Left hindlimb (tissue), 1 donor: ENCODE results near the gene PRMT5.

Source experiments
- DNase-seq: peaks from one replicate; pipeline ENCODE4 v3.0.0-alpha.2; 2018

Gene PRMT5

DNA sequence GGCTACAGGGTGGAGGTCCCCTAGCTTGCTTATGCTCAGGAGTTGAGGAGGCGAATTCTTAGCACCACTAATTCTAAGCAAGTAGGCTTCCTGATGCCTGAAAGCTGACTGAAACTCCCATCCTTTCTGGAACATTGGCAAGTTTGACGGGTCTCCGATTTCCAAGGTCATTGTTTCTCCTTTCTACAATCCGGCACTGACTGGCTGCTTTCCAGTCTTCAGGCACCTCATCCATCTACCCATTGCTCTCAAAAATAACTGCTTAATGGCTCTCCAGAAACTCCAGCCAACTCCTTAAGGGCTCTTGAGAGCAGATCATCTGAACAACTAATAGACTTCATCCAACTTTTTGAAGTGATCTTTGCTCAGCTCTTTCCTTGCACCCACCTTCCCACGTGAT is 32.8 kb downstream of the PRMT5 start:
- DNase-seq, result no peak

DNA sequence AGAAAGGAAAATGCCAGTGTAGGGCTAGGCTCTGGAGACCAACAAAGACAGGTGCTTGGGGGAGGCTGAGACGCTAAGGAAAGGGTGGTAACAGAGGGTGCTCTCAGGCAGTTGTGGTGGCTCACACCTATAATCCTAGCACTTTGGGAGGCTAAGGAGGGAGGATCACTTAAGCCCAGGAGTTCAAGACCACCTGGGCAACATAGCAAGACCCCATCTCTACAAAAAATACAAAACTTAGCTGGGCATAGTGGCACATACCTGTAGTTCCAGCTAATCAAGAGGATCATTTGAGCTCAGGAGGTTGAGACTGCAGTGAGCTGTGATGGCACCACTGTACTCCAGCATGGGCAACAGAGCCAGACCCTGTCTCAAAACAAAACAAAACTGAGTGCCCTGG is 33.8 kb downstream of the PRMT5 start:
- no peak for DNase-seq

DNA sequence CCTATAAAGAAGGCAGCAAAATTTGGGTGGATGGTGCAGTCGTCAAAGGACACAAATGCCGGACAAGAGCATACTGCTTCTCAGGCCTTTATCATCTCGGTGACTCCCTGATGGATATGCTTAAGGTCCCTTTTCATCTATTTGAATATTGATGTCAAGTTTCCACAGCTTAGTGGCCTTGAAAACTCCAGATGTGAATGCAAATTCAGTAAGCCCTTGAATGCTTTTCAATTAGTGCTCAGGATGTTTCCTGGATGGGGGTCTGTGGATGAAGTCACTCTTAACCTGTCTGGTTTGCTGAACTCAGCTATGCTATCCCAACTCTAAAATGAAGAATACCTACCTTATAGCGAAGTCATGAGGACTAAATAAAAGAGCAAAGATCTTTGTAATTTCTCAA is 35.5 kb downstream of the PRMT5 start:
- no peak for DNase-seq

DNA sequence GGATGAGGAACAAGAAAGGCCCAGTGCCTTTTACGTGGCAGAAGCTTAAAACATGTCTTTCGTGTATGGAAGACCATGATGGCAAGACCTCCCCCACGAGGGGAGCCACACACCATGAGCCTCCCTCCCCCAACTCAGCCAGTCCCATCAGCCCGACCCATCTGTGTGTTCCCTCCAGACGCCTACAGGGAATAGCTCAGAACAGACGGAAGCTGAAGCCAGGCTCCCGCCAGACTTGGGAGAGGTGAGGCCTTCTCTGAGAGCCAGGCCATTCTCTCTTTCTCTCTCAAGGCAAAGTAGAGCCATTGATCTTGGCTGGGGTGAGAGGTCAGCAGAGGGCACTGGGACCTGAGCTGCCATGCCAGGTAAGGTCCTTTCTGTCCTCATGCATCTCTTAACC is 36.7 kb downstream of the PRMT5 start:
- no peak for DNase-seq

DNA sequence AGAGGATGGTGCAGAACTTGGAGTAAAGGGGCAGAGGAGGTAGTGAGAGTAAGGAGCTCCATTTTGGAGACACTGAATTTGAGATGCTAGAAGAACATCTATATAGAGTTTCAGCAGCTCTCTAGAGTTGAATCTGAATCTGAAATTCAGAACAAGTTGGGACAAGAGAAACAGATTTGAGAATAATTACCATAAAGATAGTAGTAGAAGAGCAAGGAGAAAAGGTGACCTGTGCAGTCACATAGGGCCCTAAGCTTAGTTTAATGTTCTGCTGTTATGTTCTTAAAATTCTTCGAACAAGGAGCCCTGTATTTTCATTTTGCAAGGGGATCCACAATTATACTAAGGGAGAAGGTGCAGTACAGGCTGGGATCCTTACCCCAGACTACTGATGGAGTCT is 38.8 kb downstream of the PRMT5 start:
- DNase-seq, result no peak

DNA sequence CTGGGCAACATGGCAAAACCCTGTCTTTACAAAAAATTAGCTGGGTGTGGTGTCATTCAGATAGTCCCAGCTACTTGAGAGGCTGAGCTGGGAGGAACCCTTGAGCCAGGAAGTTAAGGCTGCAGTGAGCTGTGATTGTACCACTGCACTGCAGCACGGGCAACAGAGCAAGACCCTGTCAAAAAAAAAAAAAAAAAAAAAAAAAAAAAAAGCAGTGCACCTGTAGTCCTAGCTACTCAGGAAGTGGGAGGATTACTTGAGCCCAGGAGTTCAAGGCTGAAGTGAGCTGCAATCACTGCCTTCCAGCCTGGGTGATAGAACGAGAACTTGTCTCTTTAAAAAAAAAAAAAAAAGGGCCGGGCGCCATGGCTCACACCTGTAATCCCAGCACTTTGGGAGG is 40.5 kb downstream of the PRMT5 start:
- DNase-seq, result no peak

DNA sequence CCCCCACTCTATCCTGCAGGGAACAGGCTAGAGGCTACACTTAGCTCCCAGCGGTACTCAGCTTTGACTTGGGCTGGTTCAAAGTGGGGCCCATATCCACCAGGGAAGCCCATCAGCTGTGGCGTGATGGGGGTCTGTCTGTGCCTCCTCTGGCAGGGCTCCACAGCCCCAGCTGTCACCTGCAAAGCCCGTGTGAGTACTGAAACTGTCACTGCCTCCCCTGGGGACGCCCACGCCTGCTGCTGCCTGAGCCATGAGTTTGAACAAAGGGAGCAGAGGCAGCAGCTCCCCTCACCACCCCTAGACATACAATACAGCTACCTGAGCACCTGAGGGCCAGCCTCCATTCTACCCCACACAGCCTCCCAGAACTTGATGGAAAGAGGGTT is 41.2 kb downstream of the PRMT5 start:
- no peak for DNase-seq

DNA sequence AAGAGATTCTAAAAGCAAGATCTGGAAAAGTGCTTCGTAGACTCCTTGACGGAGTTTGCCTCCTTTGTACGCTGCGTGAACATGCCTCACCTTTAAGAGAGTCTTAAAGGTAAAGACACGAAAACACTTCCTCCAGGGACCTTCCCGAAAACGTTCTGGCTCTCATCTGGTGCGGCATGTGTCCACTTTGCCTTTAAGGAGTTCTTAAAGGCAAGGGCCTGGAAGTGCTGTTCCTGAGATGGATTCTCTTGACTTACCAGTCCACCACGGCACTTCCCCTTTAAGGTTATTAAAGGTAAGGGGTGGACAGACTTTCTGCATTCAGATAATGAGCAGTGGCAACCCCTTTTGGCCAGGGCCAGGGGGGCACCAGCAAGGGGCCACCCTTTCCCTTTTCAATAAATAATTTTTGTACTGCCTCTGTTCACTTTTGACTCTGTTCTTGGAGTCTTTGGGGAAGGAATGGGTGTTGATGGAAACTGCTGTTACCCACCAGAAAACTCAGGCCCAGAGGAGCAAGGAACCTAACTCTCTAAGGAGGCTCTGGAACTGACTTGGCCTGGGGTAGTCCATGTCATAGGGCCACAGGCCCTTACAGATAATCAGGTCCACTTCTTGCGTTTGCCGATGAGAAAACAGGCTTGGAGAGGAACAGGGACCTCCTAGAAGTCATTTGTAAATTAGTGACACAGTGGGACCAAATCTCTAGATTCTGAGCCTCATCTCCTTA is 41.8 kb downstream of the PRMT5 start:
- DNase-seq, result peak; percentile 68

DNA sequence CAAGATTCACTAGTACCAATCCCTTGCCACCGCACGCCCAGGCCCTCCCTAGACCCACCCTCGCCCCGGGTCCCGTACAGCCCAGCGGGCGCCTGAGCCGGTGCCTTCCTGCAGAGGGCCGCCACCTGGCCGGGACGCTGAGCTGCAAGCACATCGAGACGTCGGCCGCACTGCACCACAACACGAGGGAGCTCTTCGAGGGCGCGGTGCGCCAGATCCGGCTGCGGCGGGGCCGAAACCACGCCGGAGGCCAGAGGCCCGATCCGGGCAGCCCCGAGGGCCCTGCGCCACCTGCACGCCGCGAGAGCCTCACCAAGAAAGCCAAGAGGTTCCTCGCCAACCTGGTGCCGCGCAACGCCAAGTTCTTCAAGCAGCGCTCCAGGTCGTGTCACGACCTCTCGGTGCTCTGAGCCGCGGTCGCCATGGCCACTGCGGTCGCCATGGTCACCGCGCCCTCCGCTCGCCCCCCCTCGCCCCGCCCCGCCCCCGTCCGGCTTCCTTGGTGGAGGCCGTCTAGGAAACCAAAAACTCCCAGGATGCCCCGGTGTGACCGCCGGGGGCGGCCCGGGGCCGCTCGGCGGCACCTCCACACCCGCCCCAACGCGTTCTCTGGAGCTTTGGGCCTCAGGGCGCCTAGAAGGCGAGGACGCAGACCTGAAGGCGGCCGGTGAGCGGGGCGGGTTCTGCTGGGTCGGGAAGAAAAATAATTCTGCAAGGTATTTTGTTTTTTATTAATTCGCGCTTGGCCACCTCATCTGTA is 42.5 kb downstream of the PRMT5 start:
- peak; percentile 84 for DNase-seq

DNA sequence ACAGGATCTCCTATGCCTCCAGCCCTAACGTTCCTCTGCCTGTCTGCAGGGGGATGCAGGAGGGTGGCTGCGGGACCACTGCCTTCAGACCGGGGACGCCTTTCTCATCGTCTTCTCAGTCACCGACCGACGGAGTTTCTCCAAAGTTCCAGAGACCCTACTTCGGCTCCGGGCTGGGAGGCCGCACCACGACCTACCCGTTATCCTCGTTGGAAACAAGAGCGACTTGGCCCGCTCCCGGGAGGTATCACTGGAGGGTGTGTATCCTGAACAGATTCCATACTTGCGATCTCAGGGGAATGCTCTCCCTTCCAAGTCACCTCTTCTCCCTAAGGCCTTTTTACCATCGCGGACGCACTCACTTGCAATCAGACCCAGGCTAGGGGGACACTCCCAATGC is 43.2 kb downstream of the PRMT5 start:
- no peak for DNase-seq

DNA sequence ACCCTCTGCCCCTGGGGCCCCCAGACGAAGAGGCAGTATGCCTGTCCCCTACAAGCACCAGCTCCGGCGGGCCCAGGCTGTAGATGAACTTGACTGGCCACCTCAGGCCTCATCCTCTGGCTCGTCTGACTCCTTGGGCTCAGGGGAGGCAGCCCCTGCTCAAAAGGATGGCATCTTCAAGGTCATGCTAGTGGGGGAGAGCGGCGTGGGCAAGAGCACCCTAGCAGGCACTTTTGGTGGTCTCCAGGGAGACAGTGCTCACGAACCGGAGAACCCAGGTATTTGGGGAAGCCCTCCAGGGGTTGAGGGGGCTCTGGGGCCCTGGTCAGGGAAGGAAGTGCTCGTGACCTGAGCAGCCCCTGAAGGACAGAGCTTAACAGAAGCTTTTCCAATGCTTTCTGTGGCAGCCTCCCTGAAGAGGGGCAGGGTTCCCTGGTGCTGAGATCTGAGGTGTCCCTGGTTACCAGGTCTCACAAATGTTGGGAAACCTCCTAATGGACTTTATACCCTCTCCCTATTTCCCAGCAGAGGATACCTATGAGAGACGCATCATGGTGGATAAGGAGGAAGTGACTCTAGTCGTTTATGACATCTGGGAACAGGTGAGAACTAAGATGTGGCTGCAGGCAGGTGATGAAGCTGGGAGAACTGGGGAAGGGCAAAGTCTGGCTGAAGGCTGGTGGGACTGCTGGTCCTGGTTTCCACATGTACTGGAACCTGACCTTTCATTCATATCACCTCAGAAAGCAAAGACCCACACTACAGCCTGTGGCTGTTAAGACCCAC is 44.2 kb downstream of the PRMT5 start:
- DNase-seq, result no peak

DNA sequence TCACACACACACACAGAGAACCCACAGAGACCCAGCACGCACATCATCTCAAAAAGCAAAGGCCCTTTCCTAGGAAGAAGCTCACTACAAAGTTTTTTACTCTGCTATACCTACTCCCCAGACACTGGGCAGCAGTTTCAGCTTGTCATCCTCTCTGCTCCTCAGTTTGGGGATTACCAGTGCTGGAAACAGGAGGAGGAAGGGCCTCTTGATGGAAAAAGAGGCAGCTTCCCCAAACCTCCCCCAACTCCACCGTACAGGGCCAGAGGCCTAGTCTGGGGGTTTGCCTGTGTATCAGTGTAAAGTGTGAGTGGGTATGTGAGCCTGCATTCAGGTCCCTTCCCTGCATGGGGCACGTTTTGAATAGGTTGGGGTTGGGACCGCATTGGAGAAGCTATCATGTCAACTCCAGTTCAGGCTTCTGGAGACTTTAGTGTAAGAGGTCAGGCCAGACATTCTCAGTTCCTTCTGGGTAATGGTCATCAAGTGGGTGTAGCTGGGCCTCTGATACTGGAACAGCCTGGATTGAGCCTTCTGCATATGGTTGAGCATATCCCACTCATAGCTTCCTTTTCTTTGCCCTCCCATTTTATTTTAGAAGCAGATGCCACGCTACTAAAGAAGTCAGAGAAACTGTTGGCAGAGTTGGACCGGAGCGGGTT is 45.0 kb downstream of the PRMT5 start:
- no peak for DNase-seq

DNA sequence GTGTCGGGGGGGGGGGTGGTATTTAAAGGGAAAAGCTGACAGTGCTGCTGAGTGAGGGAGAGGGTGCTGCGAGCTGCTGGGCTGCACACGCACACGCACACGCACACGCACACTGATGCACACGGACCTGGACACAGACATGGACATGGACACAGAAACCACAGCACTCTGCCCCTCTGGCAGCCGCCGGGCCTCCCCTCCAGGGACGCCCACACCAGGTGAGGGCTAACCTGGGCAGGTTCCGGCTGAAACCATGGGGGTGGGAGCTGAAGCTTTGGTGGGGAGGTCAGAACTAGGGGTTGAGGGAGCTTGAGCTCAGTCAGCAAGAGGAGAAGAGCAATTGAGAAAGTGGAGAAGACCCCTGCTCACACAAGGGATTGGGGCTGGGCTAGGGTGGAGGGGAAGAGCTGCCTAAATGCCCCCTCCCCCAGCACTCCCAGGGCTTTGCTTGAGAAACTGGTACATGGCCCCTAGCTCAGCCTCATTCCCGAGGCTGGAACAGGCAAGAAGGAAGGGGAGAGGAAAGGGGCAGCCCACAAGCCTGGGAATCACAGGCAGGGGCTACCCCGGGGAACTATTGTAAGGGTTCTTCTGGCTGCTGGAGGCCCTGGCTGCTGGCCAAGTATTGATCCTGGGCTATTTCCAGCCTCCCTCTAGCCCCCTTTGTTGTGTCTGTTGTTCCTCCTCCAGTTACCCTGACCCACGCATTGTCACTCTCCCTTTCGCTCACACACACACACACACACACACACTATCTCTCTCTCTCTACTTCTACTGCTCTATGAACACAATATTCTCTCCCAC is 45.8 kb downstream of the PRMT5 start, which contains the start of gene REM2:
Gene REM2, plus strand, starts transcription at position 50 of the 804 bp plus-strand sequence. Its CDS starts 66 bp downstream, at position 116.
- DNase-seq, result no peak

DNA sequence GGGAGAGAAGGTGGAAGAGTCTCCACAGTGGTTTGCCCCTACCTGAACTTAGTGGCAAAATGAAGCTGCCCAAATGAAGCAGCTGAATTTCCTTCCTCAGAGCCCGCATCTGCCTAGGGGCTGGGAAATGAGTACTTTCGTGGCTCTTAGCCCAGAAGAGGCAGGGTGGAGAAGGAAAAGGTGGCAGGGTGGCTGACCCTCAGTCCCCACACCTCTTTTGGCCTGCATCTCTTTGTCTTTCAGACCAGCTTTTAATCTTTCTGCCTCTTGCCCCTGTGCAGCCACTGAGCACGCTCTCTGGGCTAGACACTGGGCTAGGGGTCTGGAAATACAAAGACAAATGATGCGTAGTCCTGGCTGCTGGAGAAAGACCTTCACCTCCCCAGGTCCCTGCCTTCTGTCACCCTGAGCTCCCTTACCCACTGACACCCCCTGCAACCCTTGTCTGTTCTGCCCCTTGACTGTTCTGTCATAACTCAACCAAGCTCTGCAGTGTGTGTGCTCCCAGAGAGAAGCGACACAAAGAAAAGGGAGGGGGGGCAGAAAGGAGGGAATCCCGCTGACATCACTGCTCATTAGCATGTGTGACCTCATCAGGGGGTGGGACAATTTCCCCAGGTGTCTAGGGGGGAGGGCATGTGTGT is 46.5 kb downstream of the PRMT5 start:
- DNase-seq, result no peak

DNA sequence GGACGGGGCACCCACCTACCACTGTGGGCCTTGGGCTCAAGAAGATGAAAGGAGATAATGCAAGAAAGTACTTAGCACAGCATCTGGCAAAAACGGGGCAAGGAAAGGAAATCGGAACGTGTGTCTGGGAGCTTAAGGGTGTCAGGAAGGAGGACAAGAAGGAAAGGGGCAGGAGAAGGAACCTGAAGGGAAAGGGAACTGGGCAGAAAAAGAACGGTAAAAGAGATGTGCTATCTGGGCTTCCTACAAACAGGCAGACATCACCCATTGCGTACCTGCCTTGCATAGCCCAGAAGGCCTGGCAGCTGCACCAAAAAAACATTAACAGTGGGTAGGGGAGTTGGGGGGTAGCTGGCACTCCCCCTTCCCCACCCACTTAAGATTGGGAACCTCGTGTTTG is 47.1 kb downstream of the PRMT5 start:
- no peak for DNase-seq

DNA sequence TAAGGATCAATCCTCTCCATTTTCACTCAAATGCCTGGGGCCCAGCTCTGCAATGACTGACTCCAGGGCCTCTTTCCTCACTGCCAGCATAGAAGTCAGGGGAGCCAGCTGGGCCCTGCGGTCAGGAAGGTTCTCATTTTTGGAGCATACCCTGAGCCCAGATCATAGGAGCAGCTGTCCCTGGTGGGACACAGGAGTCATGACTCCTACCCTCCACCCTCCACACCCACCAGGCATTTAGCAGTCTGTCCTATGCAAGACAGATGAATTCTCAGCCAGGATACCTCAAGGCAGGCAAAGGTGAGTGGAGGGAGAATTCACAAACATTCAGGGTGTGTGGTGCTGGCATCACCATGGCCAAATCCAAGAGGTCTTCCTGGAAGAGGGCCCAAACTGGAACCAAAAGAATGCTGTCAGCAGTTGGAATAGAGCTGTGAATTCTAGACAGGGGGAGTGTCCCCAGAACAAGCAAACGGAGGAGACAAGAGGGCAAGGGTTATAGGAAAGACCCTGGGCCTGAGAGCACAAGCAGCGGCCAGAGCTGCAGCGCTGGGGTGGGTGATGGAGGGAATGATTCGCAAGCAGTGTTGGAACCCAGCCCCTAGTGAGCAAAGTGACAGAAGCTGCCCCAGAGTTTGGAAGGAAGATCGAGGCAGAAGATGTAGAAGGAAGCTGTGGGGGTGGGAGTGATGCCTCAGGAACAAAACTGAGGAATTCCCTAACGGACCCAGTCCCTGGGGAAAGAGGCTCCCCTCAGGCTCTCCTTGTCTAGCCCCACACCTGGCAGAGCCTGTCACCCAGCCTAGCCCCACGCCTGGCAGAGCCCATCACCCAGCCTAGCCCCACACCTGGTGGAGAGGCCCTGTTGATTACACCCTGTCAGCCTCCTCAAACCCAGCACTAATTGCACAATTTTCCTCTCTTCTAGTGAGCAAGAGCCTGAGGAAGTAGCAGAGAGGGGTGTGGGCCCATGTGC is 50.6 kb downstream of the PRMT5 start:
- DNase-seq, result no peak

DNA sequence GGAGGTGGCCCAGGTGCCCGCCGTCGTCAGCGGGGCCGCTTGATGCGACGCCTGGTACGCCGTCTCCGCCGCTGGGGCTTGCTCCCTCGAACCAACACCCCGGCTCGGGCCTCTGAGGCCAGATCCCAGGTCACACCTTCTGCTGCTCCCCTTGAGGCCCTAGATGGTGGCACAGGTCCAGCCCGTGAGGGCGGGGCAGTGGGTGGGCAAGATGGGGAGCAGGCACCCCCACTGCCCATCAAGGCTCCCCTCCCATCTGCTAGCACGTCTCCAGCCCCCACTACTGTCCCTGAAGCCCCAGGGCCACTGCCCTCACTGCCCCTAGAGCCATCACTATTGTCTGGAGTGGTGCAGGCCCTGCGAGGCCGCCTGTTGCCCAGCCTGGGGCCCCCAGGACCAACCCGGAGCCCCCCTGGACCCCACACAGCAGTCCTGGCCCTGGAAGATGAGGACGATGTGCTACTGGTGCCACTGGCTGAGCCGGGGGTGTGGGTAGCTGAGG is 52.1 kb downstream of the PRMT5 start:
- DNase-seq, result no peak

DNA sequence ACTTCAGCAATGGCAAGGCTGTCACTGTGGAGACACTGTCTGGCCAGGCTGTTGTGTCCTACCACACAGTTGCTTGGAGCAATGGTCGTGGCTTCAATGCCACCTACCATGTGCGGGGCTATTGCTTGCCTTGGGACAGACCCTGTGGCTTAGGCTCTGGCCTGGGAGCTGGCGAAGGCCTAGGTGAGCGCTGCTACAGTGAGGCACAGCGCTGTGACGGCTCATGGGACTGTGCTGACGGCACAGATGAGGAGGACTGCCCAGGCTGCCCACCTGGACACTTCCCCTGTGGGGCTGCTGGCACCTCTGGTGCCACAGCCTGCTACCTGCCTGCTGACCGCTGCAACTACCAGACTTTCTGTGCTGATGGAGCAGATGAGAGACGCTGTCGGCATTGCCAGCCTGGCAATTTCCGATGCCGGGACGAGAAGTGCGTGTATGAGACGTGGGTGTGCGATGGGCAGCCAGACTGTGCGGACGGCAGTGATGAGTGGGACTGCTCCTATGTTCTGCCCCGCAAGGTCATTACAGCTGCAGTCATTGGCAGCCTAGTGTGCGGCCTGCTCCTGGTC is 53.3 kb downstream of the PRMT5 start:
- DNase-seq, result no peak

DNA sequence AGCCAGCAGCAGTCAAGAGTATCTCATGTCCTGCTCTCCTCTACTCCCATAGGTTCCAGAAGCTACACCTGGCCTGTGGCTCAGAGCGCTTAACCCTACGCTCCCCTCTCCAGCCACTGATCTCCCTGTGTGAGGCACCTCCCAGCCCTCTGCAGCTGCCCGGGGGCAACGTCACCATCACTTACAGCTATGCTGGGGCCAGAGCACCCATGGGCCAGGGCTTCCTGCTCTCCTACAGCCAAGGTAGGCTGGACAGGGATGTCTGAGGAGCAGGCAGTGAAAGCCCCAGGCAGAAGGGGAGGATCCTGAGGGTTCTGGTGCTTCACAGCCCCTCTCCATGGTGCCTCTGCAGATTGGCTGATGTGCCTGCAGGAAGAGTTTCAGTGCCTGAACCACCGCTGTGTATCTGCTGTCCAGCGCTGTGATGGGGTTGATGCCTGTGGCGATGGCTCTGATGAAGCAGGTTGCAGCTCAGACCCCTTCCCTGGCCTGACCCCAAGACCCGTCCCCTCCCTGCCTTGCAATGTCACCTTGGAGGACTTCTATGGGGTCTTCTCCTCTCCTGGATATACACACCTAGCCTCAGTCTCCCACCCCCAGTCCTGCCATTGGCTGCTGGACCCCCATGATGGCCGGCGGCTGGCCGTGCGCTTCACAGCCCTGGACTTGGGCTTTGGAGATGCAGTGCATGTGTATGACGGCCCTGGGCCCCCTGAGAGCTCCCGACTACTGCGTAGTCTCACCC is 54.0 kb downstream of the PRMT5 start:
- no peak for DNase-seq
